Thyroid gland (tissue), 4 donors: Measurements from ENCODE around the gene ERMP1.

ENCODE experiments used
- CTCF ChIP-seq, 6 experiments: fragments of 200-600 bp in 3 of 6; fragments of 450-650 bp in 3 of 6; sonication (generic) in 3 of 6; IDR thresholded peaks; one replicate each; pipeline ENCODE4 v1.5.1; 2016 to 2019; ENCODE audit warnings: antibody characterized with exemption in 6 of 6, mild to moderate bottlenecking in 2 of 6, inconsistent platforms in 1 of 6, moderate library complexity in 1 of 6
- POLR2A ChIP-seq, 2 donors: fragments of 450-650 bp; IDR thresholded peaks; one replicate each; pipeline ENCODE4 v1.6.1; 2017; ENCODE audit warnings: antibody characterized with exemption in 2 of 2, mild to moderate bottlenecking in 2 of 2, moderate library complexity in 1 of 2

DNA sequence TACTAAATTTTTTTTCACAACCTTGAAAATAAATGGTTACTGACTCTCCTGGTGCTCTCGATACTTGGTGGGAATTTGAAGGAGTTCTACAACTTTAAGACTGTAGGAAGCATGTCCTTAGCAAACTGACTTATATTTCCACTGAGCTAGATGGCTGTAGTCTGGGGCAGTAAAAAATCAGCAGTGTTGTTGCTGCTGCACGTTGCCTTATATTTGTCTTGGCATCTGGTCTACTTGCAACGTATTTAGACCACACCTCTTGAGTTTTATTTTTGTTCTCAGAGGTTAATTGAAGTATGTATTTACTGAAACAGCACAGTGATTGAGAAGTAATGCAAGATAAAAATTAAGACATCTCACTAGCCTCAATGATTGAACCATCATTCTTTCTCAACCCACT is 76.3 kb downstream of the ERMP1 start:
- TF ChIP-seq CTCF (IDR thresholded peaks at IDR 0.05) (no peak), POLR2A (IDR thresholded peaks at IDR 0.05) (no peak)
